Prostate gland (tissue), 2 donors: ENCODE measurements around the gene SMG6.

ENCODE experiments used
- POLR2A ChIP-seq: fragments of 450-650 bp; IDR thresholded peaks from one replicate; pipeline ENCODE4 v1.6.1; 2016; ENCODE audit warnings: antibody characterized with exemption, mild to moderate bottlenecking
- TF ChIP-seq, protein P1 (sequence below), 4 experiments: fragments of 200-600 bp in 2 of 4; fragments of 450-650 bp in 2 of 4; sonication (generic) in 2 of 4; IDR thresholded peaks; 1 replicate in 3 of 4; 2 replicates in 1 of 4; pipeline ENCODE4 v1.5.1; 2016 to 2019; ENCODE audit warnings: antibody characterized with exemption in 4 of 4, mild to moderate bottlenecking in 2 of 4, moderate library complexity in 2 of 4

- TF ChIP-seq, protein P1, sequence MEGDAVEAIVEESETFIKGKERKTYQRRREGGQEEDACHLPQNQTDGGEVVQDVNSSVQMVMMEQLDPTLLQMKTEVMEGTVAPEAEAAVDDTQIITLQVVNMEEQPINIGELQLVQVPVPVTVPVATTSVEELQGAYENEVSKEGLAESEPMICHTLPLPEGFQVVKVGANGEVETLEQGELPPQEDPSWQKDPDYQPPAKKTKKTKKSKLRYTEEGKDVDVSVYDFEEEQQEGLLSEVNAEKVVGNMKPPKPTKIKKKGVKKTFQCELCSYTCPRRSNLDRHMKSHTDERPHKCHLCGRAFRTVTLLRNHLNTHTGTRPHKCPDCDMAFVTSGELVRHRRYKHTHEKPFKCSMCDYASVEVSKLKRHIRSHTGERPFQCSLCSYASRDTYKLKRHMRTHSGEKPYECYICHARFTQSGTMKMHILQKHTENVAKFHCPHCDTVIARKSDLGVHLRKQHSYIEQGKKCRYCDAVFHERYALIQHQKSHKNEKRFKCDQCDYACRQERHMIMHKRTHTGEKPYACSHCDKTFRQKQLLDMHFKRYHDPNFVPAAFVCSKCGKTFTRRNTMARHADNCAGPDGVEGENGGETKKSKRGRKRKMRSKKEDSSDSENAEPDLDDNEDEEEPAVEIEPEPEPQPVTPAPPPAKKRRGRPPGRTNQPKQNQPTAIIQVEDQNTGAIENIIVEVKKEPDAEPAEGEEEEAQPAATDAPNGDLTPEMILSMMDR (IDR thresholded peaks at IDR 0.05) = no peak
- no peak for TF ChIP-seq POLR2A
Measured at GRCh38 chr17:2243953-2244352, 59.6 kb downstream of the SMG6 start.
